NCI-H1048 (cell line): ENCODE results near the gene SPTBN5.

Experiments used
- DNase-seq: peaks from one replicate; lab custom pipeline; 2025; lab: John Stamatoyannopoulos, UW

Gene SPTBN5

GRCh38 chr15:41903782-41904181 is 9.9 kb upstream of the SPTBN5 start:
- no peak for DNase-seq

GRCh38 chr15:41901431-41901830 is 7.6 kb upstream of the SPTBN5 start:
- no peak for DNase-seq

DNA sequence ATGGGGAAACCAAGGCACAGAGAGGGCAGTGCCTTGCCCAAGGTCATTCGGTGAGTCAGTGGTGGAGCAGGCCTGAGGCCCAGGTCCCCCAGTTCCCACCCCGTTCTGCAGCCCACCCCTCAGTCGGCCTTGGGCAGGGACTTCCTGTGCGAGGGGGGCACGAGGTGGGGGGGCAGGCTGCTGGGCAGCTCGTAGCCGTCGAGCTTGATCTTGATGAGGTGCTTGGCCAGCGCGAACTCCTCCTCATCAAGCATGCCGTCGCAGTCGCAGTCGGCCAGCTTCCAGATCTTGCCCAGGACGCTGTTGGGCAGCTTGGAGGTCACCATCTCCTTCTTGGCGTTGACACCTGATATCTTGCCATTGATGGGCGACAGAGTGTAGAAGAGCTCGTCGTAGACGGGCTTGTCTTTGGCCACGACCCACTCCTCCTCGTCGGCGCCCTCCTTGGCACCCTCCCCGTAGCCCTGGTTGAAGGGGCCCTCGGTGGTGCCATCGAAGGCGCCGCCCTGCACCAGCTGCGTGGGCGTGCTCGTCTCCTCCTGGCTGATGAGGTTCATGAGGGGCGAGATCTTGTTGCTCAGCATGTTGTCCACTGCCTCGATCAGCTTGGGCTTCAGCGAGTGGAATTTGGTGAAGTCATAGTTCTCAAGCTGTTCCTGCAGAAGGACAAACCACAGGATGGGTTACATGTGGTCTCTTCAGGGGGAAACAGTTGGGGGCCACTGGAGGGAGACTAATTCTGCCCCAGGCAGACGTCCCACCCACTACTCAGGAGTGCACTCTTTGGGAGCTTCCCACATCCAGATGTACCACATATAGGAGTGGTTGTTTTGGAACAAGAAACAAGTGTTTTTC is 6.9 kb upstream of the SPTBN5 start:
- no peak for DNase-seq

DNA sequence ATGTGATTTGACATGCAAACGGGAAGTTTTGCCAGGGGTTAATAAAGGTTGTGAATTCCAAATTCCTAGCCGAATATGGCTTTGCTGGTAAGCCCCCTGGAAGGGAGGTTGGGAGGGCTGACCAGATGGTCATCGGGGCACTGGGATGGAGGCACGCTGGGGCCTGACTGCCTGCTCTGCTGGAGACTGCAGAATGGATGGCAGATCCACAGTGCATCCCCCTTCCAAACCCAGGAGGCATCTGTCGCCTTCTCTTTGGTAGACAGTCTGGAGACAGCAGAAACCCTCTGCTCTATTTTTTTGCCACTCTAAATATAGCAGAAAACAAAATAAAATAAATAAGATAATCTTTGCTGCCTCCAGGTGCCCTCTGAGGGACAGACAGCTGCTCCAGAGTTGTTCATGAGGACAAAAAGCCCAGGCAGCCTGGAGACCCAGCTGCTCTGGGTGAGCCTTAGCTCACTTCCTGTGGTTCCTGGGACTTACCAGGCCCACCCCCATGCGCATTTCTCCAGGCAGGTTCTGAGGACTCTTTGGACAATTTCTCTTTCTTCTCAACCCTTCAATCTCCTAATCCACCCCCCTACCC is 6.1 kb upstream of the SPTBN5 start:
- DNase-seq: no peak

DNA sequence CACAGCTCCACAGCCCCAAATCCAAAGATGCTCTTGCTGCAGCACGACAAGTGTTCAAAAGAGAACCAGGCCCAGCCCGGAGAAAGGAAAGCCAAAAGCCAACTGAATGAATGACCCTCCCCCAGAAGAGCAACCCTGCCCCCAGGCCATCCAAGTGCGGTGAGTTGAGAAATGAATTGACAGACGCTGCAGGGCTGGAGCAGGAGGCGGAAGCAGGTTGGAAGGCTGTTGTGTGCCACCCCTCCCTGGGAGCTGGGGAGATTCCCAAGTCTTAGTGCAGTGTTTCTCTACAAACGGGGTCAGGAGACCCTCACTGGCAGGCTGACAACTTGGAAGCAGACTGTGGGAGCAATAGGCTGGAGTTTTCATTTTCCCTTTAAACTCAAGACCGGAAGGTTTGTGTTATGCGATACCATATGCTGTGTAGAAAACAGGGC is 3.5 kb upstream of the SPTBN5 start:
- DNase-seq: no peak

GRCh38 chr15:41896566-41896965 is 2.7 kb upstream of the SPTBN5 start:
- no peak for DNase-seq

DNA sequence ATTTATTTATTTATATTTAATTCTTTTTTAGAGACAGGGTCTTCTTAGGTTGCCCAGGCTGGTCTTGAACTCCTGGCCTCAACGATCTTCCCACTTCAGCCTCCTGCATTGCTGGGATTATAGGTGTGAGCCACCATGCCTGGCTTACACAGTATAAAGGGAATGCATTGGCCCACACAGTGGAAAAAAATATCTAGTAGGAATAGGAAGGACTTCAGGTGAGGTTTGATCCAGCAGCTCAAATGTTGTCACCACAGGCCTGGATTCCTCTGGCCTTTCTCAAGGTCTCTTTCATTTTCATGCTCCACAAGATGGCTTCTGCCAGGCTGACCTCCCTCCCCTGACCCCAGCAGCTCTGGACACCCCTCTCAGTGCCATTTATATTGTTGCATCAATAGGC is 2.1 kb upstream of the SPTBN5 start:
- no peak for DNase-seq

DNA sequence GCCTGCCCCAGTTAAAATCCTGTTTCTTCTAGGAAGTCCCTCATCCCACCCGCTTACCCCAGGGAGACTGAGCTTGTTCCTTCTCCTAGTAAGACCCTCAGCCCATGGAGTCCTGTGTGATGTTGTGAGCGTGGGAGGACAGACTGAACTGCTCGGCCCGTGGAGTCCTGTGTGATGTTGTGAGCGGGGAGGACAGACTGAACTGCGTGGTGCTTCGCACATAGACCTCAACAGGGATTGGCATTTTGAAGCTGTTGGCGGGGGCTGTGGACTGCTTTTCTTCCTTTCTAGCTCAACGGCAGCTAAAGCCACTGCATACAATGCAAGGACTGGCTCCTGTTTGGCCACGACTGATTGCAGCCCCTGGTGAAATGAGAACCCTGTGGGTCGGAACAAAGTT is 1.6 kb upstream of the SPTBN5 start:
- no peak for DNase-seq

DNA sequence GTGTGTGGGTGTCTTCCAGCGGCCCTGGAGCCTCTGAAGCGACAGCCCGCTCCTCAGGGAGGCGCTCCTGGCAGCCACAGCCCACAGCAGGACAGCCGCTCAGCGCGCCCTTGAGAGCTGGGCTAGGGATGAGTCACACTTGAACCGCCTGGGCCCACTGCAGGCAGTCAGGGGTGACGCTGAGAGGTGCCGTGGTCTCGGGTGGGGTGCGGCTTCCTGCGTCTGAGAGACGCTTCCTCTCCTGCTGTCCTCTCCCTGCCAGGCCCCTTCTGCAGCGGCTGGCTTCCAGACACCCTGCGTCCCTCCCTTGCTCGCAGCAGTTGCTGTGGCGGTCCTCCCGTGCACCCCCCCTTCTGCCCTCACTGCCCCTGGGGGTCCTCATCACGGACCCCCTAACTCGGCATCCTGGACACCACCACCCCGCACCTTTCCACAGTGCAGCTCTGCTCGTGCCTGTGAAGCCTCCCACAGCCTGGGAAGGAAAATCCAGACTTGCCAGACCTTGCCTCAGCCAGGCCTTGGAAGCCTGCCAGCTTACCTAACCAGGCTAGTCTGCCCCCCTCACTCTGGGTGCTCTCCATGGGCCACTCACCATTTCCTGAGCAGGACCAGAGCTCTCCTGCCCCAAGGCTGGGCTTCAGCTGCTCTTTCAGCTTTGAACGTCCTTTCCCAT is 1.1 kb upstream of the SPTBN5 start:
- DNase-seq: no peak

DNA sequence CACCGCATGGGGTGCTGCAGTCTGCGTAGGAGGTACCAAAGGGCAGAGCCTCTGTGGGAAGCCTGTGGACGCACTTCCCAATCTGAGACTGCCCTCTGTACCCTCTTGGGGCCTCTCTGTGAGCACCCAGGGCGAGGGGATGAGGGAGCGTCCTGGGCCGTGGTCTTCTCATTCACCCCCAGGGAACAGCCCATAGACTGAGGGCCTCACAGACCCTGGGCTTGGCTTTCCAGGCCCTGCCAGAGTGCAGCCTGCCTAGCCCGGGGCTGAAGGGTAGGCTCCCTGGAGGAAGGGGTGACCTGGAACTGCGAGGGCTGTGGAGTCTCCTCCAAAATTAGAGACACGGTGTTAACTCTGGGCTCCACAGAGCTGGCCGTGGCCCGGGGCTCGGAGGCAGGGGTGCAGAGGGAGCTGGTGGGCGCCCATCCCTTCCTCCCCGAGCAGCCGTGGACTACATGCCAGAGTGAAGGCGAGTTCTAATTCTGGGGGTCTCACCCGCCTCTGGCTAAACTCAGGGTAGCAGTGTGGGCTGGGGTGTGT is 468 bp upstream of the SPTBN5 start:
- DNase-seq: no peak

GRCh38 chr15:41892621-41893421 is 1.0 kb downstream of the SPTBN5 start:
- no peak for DNase-seq

GRCh38 chr15:41891946-41892345 is 1.9 kb downstream of the SPTBN5 start:
- no peak for DNase-seq

DNA sequence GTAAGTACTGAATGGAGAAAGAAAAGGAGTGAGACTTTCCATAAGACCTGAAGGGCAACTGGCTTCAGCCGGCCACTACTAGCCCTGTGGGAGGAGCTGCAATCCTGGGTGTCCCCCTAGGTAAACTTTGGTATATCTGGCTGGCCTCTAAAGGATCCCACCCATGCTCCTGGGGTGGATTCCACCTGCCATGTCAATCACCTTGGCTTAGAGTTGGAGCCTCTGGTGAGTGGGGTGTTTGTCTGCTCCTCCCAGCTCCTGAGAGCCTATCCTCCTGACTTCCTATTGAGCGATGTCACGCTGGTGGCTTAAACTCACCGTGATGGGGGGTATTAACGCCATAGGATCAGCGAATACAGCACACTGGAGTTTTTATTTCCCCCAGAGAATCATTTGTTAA is 2.6 kb downstream of the SPTBN5 start:
- no peak for DNase-seq

DNA sequence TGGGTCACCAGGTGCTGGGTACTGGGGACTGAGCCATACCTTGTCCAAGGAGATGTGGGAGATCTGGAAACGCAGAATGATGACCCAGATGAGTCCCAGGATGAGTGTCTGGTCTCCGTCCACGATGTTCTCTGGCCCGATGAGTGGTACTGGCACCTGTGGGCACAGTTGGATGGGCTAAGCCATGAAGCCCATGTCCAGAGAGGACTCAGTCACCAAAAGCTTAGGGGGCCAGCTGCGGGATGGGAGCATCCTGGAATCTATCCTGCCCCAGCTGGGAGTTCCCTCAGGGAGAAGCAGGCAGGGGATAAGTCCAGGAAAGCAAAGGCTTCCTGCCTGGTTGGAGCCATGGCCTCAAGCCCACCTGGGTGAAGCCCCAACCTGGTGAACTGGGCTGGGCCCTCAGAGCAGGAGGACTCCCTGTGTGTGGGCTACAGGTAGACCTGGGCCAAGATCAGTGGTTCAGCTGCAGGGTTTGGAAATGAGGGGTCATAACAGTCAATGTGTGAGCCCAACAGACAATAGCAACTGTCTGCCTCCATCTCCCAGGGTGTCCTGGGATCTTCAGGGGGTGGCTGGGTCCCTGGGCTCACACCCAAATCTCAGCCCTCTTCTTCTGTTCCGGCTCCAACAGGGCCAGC is 3.7 kb downstream of the SPTBN5 start:
- DNase-seq: no peak

GRCh38 chr15:41888662-41889253 is 5.1 kb downstream of the SPTBN5 start:
- DNase-seq: no peak

DNA sequence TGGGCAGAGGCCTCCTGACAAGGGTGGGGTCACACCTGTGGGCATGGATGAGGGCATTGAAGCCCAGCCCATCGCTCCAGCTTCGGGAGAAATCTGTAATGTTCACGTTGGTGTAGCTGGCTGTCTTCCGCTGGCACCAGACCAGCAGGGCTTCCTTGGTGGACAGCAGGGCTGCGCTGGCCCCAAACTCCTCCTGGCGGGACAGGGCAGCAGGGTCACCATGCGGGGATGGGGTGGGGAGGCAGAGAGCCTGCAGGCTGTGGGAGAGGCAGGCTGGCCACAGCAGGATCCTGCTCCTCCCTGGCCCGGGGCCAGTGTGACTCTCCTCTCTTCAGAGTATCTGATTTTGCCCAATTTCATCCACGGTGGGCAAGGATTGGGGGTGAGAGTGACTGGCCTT is 6.0 kb downstream of the SPTBN5 start:
- DNase-seq: no peak

- DNase-seq: no peak
Measured at GRCh38 chr15:41887161-41887560, 6.7 kb downstream of the SPTBN5 start.

- DNase-seq: no peak
Measured at GRCh38 chr15:41886741-41887140, 7.1 kb downstream of the SPTBN5 start.

- no peak for DNase-seq
Measured at GRCh38 chr15:41885841-41886240, 8.0 kb downstream of the SPTBN5 start.

DNA sequence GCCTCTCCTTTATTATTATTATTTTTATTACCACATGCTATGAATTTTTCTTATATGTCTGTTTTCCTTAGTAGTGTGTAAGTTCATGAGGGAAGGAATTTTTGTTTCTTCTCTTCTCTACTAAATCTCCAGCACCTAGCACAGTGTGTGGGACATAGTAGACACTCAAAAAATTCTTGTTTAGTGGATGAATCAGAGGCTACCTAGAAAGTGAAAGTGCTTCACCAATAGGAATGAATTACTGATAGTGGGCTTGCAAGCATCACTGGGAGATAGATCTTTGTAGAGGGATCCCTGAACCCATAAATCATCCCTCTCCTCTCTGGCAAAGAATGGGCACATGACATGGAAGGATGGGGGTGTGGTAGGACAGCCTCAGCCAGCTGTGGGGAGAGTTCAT is 8.5 kb downstream of the SPTBN5 start:
- DNase-seq: no peak

DNA sequence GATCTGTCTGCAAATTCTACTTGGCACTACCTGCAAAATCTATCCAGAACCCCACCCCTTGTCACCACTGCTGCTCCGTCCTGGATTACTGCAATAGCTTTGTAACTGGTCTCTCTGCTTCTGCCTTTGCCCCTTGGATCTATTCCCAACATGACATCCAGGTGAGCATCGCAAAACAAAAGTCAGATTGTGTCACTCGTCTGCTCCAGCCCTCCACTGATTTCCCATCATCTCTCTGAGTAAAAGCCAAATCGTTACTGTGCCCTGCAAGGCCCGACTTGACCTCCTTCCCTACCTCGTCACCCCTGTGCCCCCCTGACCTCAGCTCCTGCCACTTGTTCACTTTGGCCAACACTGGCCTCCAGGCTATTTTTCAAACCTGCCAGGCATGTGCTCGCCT is 9.4 kb downstream of the SPTBN5 start:
- no peak for DNase-seq
